GM21381 (cell line): Measurements from ENCODE around the gene UNC93B1.

Experiments used
- ATAC-seq: cut with Tn5 transposase; IDR thresholded peaks from one replicate; pipeline ENCODE4 v1.9.1; 2021; ENCODE audit warnings: mild to moderate bottlenecking, moderate library complexity; ENCODE audit not compliant: unreplicated experiment

The UNC93B1 gene

DNA sequence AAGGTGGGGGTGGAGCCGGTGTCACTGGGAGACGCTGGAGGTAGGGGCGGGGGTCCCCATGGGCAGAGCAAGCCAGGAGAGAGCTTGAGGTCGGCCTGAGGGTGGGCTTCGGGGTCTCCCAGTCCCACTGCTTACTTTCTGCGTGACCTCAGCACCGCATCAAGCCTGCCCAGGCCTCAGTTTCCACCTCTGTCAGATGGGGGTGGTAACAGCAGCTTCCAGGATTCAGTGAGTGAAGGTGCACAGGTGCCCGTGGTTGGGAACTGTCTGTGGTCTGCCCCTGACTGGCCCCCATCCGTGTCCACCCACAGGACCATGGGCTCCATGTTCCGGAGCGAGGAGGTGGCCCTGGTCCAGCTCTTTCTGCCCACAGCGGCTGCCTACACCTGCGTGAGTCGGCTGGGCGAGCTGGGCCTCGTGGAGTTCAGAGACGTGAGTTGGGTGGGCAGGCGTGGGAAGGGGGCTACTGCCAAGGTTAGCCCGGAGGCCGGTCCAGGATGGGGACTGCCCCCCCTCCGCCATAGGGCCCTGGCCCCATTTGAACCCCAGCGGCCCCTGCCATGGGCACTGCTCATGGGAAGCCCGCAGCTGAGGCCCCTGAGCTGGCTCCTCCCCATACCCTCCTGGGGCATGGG, 37.2 kb upstream of the UNC93B1 start:
- no peak for ATAC-seq

DNA sequence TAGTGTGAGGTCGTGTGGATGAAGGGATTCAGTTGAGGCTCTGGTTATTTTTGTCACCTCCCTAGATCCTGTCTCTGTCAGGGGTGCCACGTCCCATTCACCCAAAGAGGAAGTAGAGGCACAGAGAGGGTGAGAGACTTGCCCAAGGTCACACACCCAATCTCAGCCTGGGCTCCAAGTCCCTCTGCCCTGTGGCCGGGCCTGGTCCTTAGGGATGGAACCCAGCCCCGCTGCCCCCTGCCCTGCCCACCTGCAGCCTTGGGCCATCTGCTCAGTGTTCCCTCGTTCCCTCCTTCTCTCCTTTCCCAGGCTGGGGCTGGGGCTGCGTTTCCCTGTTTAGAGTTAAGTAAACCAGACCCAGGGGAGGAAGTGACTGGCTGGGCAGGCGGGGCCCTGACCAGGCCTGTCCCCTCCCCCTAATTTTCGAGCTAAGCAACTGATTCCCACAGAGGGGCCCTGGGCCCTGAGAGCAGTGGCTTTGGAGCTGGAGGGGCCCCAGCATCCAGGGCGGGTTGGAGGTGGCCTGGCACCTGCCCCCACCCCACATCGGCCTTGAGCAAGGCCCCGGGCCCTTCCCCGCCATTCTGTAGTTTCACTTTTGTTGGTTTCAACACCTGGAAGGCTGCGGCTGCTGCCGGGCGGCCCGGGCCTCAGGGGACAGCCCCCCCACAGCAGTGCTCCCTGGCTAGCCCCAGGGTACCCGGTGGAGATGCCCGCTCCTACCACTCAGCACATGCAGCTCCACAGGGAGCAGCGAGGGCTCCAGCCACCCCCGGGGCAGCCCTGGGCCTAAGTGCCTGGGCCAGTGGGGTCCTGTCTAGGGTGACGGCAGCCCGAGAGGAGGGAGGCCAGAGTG, 36.4 kb upstream of the UNC93B1 start:
- ATAC-seq = peak; percentile 45

DNA sequence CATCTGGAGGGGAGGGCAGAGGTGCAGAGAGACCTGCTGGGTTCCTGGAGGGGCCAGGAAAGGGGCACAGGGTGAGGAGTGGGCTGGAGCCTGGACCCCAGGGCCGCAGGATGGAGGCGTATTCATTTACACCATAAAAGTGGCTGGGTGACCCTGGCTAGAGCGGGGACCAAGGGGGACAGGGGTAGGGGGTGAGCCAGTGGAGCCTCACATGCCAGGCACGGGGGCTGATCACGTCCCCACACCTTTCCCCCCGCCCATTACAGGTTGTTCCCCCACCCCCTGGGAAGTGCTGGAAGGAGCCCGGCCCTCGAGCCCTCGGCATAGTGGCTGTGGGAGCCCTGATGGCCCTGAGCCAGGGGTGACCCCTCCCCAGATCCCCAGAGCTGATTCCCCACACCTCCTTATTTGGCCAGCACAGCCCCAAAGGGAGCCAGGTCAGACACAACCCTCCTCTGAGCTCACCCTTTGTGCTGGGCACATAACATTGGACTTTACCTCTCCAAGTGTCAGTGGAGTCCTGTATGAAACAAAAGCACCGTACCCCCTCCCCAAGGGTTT, 35.7 kb upstream of the UNC93B1 start:
- no peak for ATAC-seq

DNA sequence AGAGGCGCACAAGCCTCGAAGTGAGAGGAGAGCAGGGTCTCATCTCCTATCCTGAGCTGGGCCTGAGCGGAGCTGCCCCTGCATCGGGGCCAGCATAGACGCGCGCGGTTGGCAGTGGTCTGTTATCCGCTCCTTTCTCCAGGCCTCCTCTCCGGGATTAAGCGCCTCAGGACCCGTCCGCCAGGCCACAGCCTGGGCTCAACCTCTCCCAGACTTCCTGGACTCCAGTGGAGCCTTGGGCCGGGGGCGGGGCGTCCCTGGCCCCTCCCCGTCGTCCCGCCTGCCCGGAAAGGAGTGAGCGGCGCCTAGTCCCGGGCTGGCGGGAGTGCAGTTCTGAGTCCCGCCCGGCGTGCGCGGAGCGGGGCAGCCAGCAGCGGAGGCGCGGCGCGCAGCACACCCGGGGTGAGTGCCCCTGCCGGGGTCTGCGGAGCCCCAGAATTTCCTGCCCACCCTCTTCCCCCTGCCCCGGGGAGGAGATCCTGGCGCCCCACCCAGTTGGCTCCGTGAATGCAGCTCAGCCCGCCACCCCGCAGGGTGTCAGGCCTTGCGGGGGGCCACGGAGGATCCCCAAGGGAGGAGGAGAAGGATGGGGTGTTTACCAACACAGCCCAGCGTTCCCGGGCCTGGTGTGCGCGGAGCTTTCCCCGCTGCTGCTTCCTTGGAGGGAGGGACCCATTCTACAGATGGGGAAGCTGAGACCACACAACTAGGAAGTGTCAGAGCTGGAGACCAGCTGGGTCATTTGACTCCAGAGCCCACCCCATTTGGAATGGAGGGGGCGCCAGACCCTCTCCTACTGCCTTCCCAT, 35.0 kb upstream of the UNC93B1 start, which contains the start of gene TCIRG1:
Gene TCIRG1 (plus strand): TSS at position 308 of the 808 bp plus-strand sequence. CDS start 2,247 bp downstream, outside the sequence.
- peak; percentile 44 for ATAC-seq

DNA sequence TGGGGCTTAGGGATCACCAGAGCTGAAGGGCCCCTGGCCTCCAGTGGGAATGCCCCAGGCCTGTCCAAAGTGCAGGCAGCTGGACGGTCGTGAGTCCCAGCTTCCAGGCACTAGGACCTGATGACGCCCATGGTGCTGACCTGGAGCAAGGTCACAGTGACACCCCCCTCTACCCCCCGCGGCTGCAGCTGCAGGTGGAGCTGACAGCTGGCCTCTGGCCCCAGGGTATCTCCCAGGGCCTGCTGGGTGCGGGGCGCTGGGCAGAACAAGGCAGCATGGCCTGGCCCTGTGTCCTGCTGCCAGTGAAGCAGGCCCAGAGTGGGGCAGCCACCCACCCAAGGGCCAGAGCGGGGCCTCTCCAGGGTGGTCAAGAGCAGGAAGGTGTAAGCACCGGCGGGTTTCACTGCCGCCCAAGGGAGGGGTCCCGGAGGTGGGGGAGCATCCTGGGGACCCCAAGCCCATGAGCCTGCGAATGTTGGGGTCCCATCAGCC, 34.4 kb upstream of the UNC93B1 start:
- no peak for ATAC-seq

DNA sequence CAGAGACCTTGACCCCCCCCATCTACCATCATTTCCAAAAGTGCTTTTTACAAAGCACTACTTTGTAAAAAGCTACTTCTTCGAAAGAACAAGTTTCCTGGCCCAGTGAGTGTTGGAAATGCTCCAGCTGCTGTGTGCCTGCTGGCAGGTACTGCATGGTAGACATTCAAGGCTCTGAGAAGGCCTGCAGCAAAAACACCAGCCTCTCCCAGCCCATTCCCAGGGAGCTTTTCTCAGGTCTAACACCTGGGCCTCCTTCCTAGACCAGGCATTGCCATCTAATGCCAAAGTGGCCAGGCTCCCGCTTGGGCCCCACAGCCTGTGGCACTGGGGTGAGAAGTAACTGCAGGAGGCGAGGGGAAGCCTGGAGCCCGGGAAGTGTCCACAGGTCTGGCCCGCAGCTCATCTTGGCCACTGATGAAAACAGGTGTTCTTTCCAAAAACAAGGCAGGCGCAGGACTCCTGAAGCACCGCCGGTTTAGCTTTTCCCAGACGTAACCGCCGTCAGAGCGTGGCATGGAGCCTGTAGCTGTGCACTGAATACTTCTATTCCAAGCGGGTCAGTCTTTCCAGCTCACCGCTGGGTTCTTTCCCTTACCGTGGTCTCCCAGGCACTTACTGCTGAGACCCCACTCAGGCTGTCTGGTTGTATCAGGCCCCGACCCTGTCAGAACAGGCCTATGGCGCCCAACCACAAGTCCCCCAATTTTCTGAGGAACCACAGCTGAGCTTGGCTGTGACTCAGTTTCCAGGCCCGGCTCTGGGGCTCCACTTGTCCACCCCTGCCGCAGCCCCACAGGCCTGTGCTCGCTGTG, 33.7 kb upstream of the UNC93B1 start:
- ATAC-seq = no peak

DNA sequence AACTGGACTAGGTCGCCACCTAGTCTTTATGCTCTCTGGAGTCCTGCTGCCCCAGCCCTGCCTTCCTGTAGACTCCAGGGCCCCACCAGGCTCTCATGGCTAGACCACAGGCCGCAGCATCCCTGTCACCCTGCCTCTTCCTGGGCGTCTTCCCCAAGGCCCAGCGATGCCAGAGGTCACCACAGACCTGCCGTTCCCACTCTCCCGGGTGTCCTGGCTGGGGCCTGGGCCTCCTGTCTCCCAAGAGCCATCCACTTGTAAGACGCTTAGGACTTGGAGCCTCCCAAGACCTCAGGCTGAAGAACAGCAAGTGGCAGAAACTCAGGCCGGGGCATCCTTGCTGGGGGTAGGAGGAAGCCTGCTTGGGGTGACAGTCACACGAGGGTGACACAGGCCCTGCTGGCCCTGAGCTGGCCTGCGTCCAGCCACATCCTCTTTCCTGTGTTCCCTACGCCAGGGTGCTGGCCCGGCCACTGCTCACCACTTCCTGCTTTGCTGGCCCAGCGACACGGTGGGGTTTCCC, 32.9 kb upstream of the UNC93B1 start:
- no peak for ATAC-seq

DNA sequence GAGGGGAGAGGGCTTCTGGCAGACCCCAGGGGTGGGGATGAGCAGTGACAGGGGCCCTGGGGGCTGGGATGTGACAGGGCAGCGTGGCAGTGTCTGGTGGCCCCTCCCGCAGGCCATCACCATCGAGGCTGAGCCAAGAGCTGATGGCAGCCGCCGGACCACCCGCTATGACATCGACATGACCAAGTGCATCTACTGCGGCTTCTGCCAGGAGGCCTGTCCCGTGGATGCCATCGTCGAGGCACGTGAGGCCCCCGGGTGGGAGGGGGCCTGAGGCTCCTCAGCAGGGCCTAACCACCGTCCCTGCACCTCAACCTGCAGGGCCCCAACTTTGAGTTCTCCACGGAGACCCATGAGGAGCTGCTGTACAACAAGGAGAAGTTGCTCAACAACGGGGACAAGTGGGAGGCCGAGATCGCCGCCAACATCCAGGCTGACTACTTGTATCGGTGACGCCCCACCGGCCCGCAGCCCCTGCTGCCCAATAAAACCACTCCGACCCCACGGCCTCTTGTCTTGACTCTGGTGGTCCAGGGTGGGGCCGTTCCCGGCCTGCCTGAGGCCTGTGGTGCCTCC, 32.3 kb upstream of the UNC93B1 start:
- ATAC-seq = no peak

DNA sequence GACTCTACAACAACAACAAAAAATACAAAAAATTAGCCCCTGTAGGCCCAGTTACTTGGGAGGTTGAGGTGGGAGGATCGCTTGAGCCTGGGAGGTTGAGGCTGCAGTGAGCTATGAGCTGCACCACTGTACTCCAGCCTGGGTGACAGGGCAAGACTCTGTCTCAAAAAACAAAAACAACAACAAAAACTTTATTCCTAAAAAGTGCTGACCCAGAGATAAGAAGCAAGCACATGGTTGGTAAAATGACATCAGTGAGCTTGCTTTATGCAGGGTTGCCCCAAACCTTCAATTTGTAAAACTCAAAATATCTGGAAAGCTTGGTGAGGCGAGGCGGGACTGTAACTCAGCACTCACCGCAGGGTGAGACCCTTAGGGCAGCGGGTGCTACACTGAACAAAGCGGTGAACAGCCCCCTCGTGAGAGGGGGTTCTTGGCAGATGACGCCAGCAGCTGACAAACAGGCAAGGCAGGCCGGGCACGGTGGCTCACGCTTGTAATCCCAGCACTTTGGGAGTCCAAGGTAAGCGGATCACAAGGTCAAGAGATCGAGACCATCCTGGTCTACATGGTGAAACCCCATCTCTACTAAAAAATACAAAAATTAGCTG, 31.5 kb upstream of the UNC93B1 start:
- ATAC-seq = no peak

DNA sequence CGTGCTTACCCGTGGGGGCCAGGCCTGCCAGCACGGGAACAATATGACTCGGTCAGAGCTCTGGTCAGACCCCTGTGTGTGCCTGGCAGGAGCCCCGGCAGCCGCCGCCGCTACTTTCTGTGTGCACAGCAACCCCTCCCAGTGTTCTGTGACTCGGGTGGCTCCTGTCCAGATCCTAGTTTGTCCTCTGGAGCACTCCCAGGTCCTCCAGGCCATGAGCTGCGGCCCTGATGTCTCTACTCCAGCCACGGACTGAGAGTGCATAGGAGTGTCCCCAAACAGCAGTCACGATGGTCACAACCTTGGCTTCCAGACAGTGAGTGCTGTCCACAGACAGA, 29.8 kb upstream of the UNC93B1 start:
- no peak for ATAC-seq

DNA sequence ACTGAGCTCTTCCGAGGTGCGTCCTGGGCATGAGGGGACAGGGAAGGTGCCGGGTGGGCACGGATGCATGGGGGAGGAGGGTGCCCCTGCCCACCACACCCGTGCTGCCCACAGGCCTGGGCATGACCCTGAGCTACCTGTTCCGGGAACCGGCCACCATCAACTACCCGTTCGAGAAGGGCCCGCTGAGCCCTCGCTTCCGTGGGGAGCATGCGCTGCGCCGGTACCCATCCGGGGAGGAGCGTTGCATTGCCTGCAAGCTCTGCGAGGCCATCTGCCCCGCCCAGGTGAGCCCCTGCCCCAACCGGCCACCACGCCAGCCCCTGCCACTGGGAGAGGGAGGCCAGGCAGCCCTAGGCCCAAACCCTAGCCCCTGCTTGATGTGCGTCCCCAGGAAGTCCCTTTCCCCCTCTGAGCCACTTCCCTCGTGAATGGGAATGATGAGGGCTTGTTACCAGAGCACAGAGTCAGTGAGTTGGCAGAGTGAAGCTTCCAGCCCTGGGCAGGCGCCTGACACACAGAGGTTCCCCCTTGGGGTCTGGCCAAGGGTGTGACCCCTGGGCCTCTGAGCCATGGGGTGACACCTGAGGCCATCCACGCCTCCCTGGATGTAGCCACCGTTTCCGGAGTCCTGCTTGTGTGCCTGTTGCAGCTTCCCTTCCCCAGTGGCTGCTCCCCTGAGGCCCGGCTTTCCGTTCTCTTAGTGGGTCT, 29.3 kb upstream of the UNC93B1 start:
- ATAC-seq = no peak

DNA sequence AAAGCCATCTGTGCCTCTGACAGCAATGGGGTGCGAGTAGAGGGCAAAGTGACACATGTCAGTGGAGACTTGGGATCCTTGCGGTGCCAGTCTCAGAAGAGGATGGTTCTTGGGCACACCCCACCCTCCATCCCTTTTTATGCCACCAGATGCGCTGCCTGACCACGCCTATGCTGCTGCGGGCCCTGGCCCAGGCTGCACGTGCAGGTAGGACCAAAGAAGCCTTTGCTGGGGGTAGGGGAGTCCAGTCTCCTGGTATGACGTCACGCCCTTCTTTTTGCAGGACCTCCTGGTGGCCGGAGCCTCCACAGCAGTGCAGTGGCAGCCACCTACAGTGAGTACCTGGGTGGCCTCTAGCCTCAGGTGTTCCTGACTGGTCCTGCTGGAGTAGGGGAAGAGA, 28.1 kb upstream of the UNC93B1 start:
- no peak for ATAC-seq

DNA sequence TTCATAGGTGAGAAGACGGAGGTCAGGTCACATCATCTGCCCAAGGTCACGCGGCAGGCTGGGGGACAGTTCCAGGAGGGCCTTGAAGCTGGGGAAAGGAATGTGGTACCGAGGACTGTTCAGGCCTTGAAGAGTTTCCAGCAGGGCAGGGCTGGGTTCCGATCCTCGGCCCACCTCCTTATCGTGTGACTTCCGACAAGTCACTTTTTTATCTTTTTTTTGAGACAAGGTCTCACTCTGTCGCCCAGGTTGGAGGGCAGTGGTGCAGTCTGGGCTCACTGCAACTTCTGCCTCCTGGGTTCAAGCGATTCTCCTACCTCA, 27.2 kb upstream of the UNC93B1 start:
- no peak for ATAC-seq

DNA sequence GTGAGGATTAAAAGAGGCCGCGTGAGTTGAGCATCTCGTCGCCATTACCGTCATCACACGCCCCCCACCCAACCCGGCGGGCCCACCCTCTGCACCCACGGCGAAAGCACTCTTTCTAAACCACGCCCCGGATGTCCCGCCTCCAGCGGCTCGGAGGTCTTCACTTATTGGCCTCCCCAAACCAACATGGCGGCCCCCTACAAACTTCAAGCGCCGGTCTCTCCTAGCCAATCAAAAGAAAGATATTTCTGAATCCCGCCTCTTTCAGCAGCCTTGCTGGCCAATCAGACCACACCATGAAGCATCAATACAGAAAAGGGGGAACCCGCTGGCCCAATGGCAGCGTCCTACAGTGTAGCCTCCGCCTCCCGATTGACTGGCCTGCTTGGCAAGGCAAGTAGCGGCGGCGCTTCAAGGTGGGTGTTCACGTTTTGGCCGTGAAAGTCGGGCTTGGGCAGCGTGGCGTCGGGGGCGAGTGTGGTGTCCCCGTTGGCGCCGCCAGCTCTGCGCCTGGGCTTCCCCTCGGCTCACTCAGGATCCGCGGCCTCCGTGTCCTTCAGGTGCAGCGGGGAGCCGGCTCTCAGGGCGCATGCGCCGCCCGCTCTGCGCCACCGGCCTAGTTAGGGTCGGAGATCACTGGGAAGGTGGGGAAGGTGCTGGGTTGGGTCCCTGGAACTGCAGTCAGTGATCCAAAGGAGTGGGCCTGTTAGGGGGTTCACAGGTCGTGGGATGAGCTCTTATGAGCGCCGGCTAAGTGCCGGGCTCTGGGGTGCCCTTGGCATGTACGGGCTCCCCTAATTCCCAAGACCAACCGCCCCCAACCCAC, 26.6 kb upstream of the UNC93B1 start, which contains the start of gene NDUFS8:
Gene NDUFS8 (plus strand): TSS at position 364 of the 826 bp plus-strand sequence. CDS start 1,471 bp downstream, outside the sequence.
- ATAC-seq = peak; percentile 90

DNA sequence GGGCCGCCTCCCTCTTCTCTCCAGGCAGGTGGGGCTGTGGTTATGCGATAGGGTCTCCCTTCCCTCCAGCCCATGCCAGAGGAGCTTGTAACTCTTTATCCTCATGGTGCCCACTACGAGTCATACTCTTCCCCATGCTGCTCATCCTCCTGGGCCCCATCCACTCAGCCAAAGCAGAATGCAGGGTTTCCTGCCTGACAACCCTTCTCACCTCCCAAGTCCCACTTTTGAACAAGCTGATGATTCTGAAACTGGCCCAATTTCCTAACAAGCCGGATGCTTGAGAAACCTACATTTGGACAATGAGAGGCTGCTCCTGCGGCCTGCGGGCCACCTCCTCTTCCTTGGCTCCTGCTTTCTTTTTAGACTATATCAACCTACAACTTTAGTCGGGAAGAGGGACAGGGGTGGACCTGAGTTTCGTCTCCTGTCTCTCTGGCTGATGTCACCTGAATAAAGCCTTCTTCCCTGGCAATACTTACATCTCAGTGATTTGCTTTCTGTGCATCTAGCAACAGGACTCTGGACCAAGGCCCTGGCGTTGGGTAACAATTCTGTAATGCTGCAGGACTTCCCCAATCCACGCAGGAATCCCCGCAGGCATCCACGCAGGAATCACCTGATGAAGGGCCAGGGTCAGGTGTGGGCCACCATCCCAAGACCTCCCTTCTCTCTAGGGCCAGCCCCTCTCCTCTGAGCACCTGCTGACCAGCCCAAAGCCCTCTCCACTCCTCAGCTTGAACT, 25.1 kb upstream of the UNC93B1 start:
- ATAC-seq = no peak

DNA sequence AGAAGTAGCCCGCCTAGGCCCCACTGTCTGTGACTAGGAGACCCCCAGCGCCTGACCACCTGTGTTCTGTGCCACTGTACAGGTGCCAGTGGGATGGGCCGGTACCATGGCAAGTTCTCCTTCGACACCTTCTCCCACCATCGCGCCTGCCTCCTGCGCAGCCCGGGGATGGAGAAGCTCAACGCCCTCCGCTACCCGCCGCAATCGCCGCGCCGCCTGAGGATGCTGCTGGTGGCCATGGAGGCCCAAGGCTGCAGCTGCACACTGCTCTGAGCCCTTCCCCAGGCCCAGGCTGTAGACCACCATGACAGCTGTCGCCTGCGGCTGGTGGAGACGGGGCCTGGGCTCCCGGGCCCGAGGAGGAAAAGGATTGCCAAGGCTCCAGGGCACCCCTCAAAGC, 23.8 kb upstream of the UNC93B1 start:
- no peak for ATAC-seq
